GM23338 (cell line): ENCODE data around the gene ECM2. TPM values are rescaled to one million over a fixed set of nuclear protein-coding genes. Genes with fewer than 3 reads are reported as not detected.

Experiments
- ATAC-seq: fragments of 200-7000 bp; cut with Tn5 transposase; 3 replicates; pipeline ENCODE4 v1.9.1; 2020
- DNase-seq: peaks from one replicate; pipeline ENCODE4 v3.0.0-alpha.2; 2015; ENCODE audit warnings: low spot score
- H2AFZ ChIP-seq: fragments of 200-600 bp; sonication (generic); 2 replicates; pipeline ENCODE4 v1.8.0; 2016; ENCODE audit warnings: antibody characterized with exemption, mild to moderate bottlenecking, moderate library complexity
- H3F3A ChIP-seq: fragments of 200-600 bp; sonication (generic); replicated peaks from 2 replicates; pipeline ENCODE4 v1.8.0; 2017; ENCODE audit warnings: antibody characterized with exemption, mixed run types, low read depth
- H3K27ac ChIP-seq: fragments of 200-600 bp; sonication (generic); 2 replicates; pipeline ENCODE4 v1.6.1; 2016; ENCODE audit warnings: low read depth
- H3K27me3 ChIP-seq: fragments of 200-600 bp; sonication (generic); 2 replicates; pipeline ENCODE4 v1.8.0; 2016; ENCODE audit warnings: mild to moderate bottlenecking, mixed run types, moderate library complexity; ENCODE audit not compliant: insufficient read depth
- H3K36me3 ChIP-seq: fragments of 200-600 bp; sonication (generic); 2 replicates; pipeline ENCODE4 v1.8.0; 2016; ENCODE audit warnings: mild to moderate bottlenecking; ENCODE audit not compliant: insufficient read depth
- H3K4me1 ChIP-seq: fragments of 200-600 bp; sonication (generic); 2 replicates; pipeline ENCODE4 v1.8.0; 2016; ENCODE audit warnings: mild to moderate bottlenecking, moderate library complexity; ENCODE audit not compliant: insufficient read depth
- H3K4me2 ChIP-seq: fragments of 200-600 bp; sonication (generic); 2 replicates; pipeline ENCODE4 v1.7.1; 2017; ENCODE audit warnings: mixed run types
- H3K4me3 ChIP-seq: fragments of 200-600 bp; sonication (generic); 2 replicates; pipeline ENCODE4 v1.6.1; 2016; ENCODE audit warnings: mixed run types
- H3K79me2 ChIP-seq: fragments of 200-600 bp; sonication (generic); replicated peaks from 2 replicates; pipeline ENCODE4 v1.8.0; 2017; ENCODE audit warnings: mild to moderate bottlenecking; ENCODE audit not compliant: insufficient read depth
- H3K9me2 ChIP-seq: fragments of 200-600 bp; sonication (generic); 2 replicates; pipeline ENCODE4 v1.8.0; 2017; ENCODE audit not compliant: insufficient read depth
- H4K20me1 ChIP-seq: fragments of 200-600 bp; sonication (generic); replicated peaks from 2 replicates; pipeline ENCODE4 v1.8.0; 2017; ENCODE audit warnings: mild to moderate bottlenecking; ENCODE audit not compliant: insufficient read depth
- H3K27ac Mint-ChIP-seq: 2 replicates; pipeline ENCODE4 v1.8.0; 2020; ENCODE audit warnings: inconsistent platforms, mild to moderate bottlenecking, moderate library complexity, mixed read lengths
- H3K27me3 Mint-ChIP-seq: 3 replicates; pipeline ENCODE4 v1.8.0; 2022; ENCODE audit warnings: low read depth, mild to moderate bottlenecking, moderate library complexity, mixed read lengths, inconsistent platforms; ENCODE audit not compliant: insufficient read depth, poor library complexity
- H3K36me3 Mint-ChIP-seq: 3 replicates; pipeline ENCODE4 v1.8.0; 2021; ENCODE audit warnings: low read depth, mild to moderate bottlenecking, inconsistent platforms, moderate library complexity, mixed read lengths
- H3K4me1 Mint-ChIP-seq: 3 replicates; pipeline ENCODE4 v1.8.0; 2020; ENCODE audit warnings: mild to moderate bottlenecking, inconsistent platforms, mixed read lengths
- H3K4me3 Mint-ChIP-seq: 3 replicates; pipeline ENCODE4 v1.8.0; 2021; ENCODE audit warnings: moderate library complexity, mild to moderate bottlenecking, inconsistent platforms, mixed read lengths
- H3K9me3 Mint-ChIP-seq: 3 replicates; pipeline ENCODE4 v1.8.0; 2020; ENCODE audit warnings: moderate library complexity, mild to moderate bottlenecking, inconsistent platforms, mixed read lengths
- CTCF ChIP-seq, 2 experiments: fragments of 200-600 bp in 1 of 2; sonication (generic) in 1 of 2; conservative IDR thresholded peaks; 2 replicates each; pipeline versions ENCODE4 v1.5.1 to v1.6.1; 2016 to 2017; ENCODE audit warnings: antibody characterized with exemption in 2 of 2, low read depth in 2 of 2, mild to moderate bottlenecking in 2 of 2, moderate library complexity in 1 of 2
- EZH2phosphoT487 ChIP-seq: fragments of 200-600 bp; sonication (generic); IDR thresholded peaks from one replicate; pipeline ENCODE4 v1.8.1; 2018; ENCODE audit warnings: antibody characterized with exemption; ENCODE audit not compliant: unreplicated experiment
- POLR2AphosphoS5 ChIP-seq: IDR thresholded peaks from 2 replicates; pipeline ENCODE4 v1.6.1; 2016; ENCODE audit warnings: antibody characterized with exemption, low read depth
- REST ChIP-seq: IDR thresholded peaks from one replicate; pipeline ENCODE4 v1.6.1; 2018; ENCODE audit warnings: antibody characterized with exemption; ENCODE audit not compliant: unreplicated experiment
- STAT1 ChIP-seq: IDR thresholded peaks from one replicate; pipeline ENCODE4 v1.6.1; 2016; ENCODE audit warnings: antibody characterized with exemption; ENCODE audit not compliant: unreplicated experiment
- ZNF114 ChIP-seq: fragments of 250-450 bp; sonication (Bioruptor Pico); IDR thresholded peaks from 2 replicates; pipeline ENCODE4 v1.5.0; 2020; ENCODE audit warnings: mild to moderate bottlenecking, moderate library complexity
- ZNF462 ChIP-seq: fragments of 250-450 bp; sonication (Bioruptor Pico); IDR thresholded peaks from 2 replicates; pipeline ENCODE4 v1.5.0; 2020; ENCODE audit warnings: mild to moderate bottlenecking, moderate library complexity
- polyA plus RNA-seq: library from polyadenylated mRNA; unstranded; fragments of >200 nt; fragmentation: Nextera tagmentation; extraction: Ambion mirVana; gene quantifications from 2 replicates; pipeline ENCODE4 v1.2.1, GENCODE V29; 2016
- total RNA-seq: library from RNA; depleted of rRNA; stranded (reverse); fragments of >200 nt; shearing (Covaris generic); gene quantifications from 2 replicates; pipeline ENCODE4 v1.2.3, GENCODE V29; 2014

ECM2 gene
- total and polyA plus RNA-seq, 2 experiments from 2014 or later = 0.79 TPM; not detected in 1

- no peak for TF ChIP-seq ZNF462 (CRISPR knock-in tag)
- no peak for TF ChIP-seq CTCF (conservative IDR thresholded peaks at IDR 0.05; ENCODE audit: low read depth in 2 of 2)
Observed at GRCh38 chr9:92520837-92521236, 15.0 kb downstream of the ECM2 start (continued).

- peaks cover 6% of the 10 kb centered on the region for H3K27me3 Mint-ChIP-seq
- H3K4me3 Mint-ChIP-seq = no peak overlapping the region
- no peak overlapping the region for H3K27ac Mint-ChIP-seq
- Histone ChIP-seq H2AFZ (no peak overlapping the region), H3K9me2 (no peaks in the 10 kb centered on the region), H3K4me2 (no peak overlapping the region), H3K27ac (no peak overlapping the region), H3K4me1 (peaks cover 7% of the 10 kb centered on the region; the same call in 1 of the 2 replicates), H3K4me3 (no peak overlapping the region), H4K20me1 (no peaks in the 10 kb centered on the region), H3K36me3 (no peaks in the 10 kb centered on the region), H3K27me3 (no peaks in the 10 kb centered on the region), H3F3A (no peaks in the 10 kb centered on the region), H3K79me2 (no peaks in the 10 kb centered on the region)
- no peaks in the 10 kb centered on the region for H3K9me3 Mint-ChIP-seq
- H3K4me1 Mint-ChIP-seq = peaks cover 6% of the 10 kb centered on the region; the same call in 2 of the 3 replicates
- H3K36me3 Mint-ChIP-seq = no peaks in the 10 kb centered on the region
- DNase-seq = no peak
- ATAC-seq = no peak
- no peak for TF ChIP-seq ZNF114 (CRISPR knock-in tag)
- TF ChIP-seq EZH2phosphoT487 = no peak
- no peak for TF ChIP-seq STAT1
- no peak for TF ChIP-seq POLR2AphosphoS5
- no peak for TF ChIP-seq REST
Observed at GRCh38 chr9:92518199-92518598, 17.6 kb downstream of the ECM2 start.
